ENCODE measurements around the gene ZNF513. TPM values are rescaled to one million over a fixed set of nuclear protein-coding genes. Genes with fewer than 3 reads are reported as not detected.

The ZNF513 gene
- total and polyA plus RNA-seq, 12 donors: 3.1 to 83.7 (median 17.9) TPM

- Histone ChIP-seq H3K27ac (peak overlapping the region in 3 of 5 donors; percentile 82 to 94 (median 94)), H3K9me3 (replicated peaks in 1 of 3) (no peaks in the 10 kb centered on the region), H3K36me3 (replicated peaks in 1 of 2) (peaks cover 0 to 67% of the 10 kb centered on the region in 2 donors), H3K4me3 (no peak overlapping the region), H3K27me3 (no peaks in the 10 kb centered on the region), H3K4me1 (replicated peaks in 1 of 2) (peaks cover 4 to 23% of the 10 kb centered on the region in 2 donors)
- no peak for TF ChIP-seq CTCF (IDR thresholded peaks at IDR 0.05)
- no peak for TF ChIP-seq POLR2A (IDR thresholded peaks at IDR 0.05)
- intact Hi-C loops (cut with DNase I): no loop called here
- DNase-seq: peak in 2 of 7 donors; percentile 35 to 61
- 92 to 95% (median 94%) methylated on average over 10 of the region's 10 CpGs for WGBS, 4 donors
Observed at GRCh38 chr2:27381577-27382181, 1.1 kb upstream of the ZNF513 start.

- no peaks in the 10 kb centered on the region for H3K9me3 ChIP-seq (replicated peaks in 1 of 3)
- H3K4me3 ChIP-seq: peak overlapping the region; percentile 5 to 81 (median 42)
- no peaks in the 10 kb centered on the region for H3K27me3 ChIP-seq
- 0 to 2% (median 1%) methylated on average over 29 to 35 of the region's 35 CpGs for WGBS, 4 donors
- H3K36me3 ChIP-seq (replicated peaks in 1 of 2): peaks cover 0 to 67% of the 10 kb centered on the region in 2 donors
- peaks cover 4 to 23% of the 10 kb centered on the region in 2 donors for H3K4me1 ChIP-seq (replicated peaks in 1 of 2)
- intact Hi-C loops (cut with DNase I): no loop called here
- peak; percentile 68 to 85 (median 77) for DNase-seq
- TF ChIP-seq CTCF (IDR thresholded peaks at IDR 0.05) (no peak), POLR2A (IDR thresholded peaks at IDR 0.05) (peak in 1 of 2 donors; percentile 17)
- peak overlapping the region; percentile 58 to 94 (median 85) for H3K27ac ChIP-seq
Observed at GRCh38 chr2:27379836-27380625, 503 bp downstream of the ZNF513 start.

GRCh38 chr2:27379383-27379835 is 1.1 kb downstream of the ZNF513 start:
- Histone ChIP-seq H3K4me1 (replicated peaks in 1 of 2) (peaks cover 4 to 23% of the 10 kb centered on the region in 2 donors), H3K4me3 (peak overlapping the region in 1 of 4 donors; percentile 81), H3K27ac (peak overlapping the region; percentile 58 to 94 (median 85)), H3K36me3 (replicated peaks in 1 of 2) (peaks cover 0 to 67% of the 10 kb centered on the region in 2 donors), H3K27me3 (no peaks in the 10 kb centered on the region), H3K9me3 (replicated peaks in 1 of 3) (no peaks in the 10 kb centered on the region)
- intact Hi-C loops (cut with DNase I): no loop called here
- 73 to 80% (median 75%) methylated on average over 2 of the region's 2 CpGs for WGBS, 4 donors
- TF ChIP-seq CTCF (IDR thresholded peaks at IDR 0.05) (no peak), POLR2A (IDR thresholded peaks at IDR 0.05) (no peak)
- no peak for DNase-seq

- 70 to 95% (median 82%) methylated on average over 6 to 9 of the region's 9 CpGs; no CpG with 5 or more reads in 1 of the 4 donors for whole genome bisulfite sequencing, 4 donors
- Histone ChIP-seq H3K9me3 (replicated peaks in 1 of 3) (no peaks in the 10 kb centered on the region), H3K27me3 (no peaks in the 10 kb centered on the region), H3K36me3 (replicated peaks in 1 of 2) (peaks cover 0 to 67% of the 10 kb centered on the region in 2 donors), H3K4me3 (peak overlapping the region in 1 of 4 donors; percentile 81), H3K4me1 (replicated peaks in 1 of 2) (peaks cover 4 to 23% of the 10 kb centered on the region in 2 donors), H3K27ac (peak overlapping the region in 3 of 5 donors; percentile 56 to 94 (median 82))
- peak in 2 of 7 donors; percentile 31 to 53 for DNase-seq
- intact Hi-C loops (cut with DNase I): no loop called here
- TF ChIP-seq POLR2A (IDR thresholded peaks at IDR 0.05): no peak
- no peak for TF ChIP-seq CTCF (IDR thresholded peaks at IDR 0.05)
Observed at GRCh38 chr2:27378809-27379290, 1.7 kb downstream of the ZNF513 start.
